HFFc6 (cell line): Measurements from ENCODE around the gene THOC2. TPM values are rescaled to one million over a fixed set of nuclear protein-coding genes. Genes with fewer than 3 reads are reported as not detected.
A peak's percentile ranks its signal among the peaks of the same experiment; 100 is the strongest.
"Not testable (repeated sequence)": the region's sequence is repeated elsewhere in the genome, so short reads cannot be mapped to it uniquely, and the experiment has no call there.

Source experiments
- DNase-seq: peaks from one replicate; pipeline ENCODE4 v3.0.0-alpha.2; 2018
- H3K27ac Mint-ChIP-seq: 2 replicates; pipeline ENCODE4 v1.8.0; 2020; ENCODE audit warnings: mild to moderate bottlenecking, mixed read lengths
- H3K27me3 Mint-ChIP-seq: 2 replicates; pipeline ENCODE4 v1.8.0; 2021; ENCODE audit warnings: mild to moderate bottlenecking, moderate library complexity, mixed read lengths; ENCODE audit not compliant: insufficient read depth
- H3K36me3 Mint-ChIP-seq: 2 replicates; pipeline ENCODE4 v1.8.0; 2021; ENCODE audit warnings: low read depth, mixed read lengths
- H3K4me1 Mint-ChIP-seq: 2 replicates; pipeline ENCODE4 v1.8.0; 2020; ENCODE audit warnings: low read depth, mixed read lengths
- H3K4me3 Mint-ChIP-seq: 2 replicates; pipeline ENCODE4 v1.8.0; 2020; ENCODE audit warnings: mild to moderate bottlenecking, moderate library complexity, mixed read lengths
- H3K9me3 Mint-ChIP-seq: 2 replicates; pipeline ENCODE4 v1.8.0; 2020; ENCODE audit warnings: mild to moderate bottlenecking, mixed read lengths
- total RNA-seq, 6 experiments: library from RNA; stranded (reverse); fragmentation: NEBNext Ultra II Directional; extraction: Animal tissue kit (Norgen Biotek cat#: 25700); gene quantifications; 2 replicates in 1 of 6; 3 replicates in 5 of 6; pipeline ENCODE4 v1.2.3, GENCODE V29; 2021
- TF ChIP-seq, protein P1 (sequence below): fragments of 200-600 bp; sonication (generic); IDR thresholded peaks from 2 replicates; pipeline ENCODE4 v1.5.0; 2021; ENCODE audit warnings: antibody characterized with exemption, mild to moderate bottlenecking

Gene THOC2
- total RNA-seq, 6 experiments from 2014 or later = 49.9 to 54.3 (median 52.9) TPM

DNA sequence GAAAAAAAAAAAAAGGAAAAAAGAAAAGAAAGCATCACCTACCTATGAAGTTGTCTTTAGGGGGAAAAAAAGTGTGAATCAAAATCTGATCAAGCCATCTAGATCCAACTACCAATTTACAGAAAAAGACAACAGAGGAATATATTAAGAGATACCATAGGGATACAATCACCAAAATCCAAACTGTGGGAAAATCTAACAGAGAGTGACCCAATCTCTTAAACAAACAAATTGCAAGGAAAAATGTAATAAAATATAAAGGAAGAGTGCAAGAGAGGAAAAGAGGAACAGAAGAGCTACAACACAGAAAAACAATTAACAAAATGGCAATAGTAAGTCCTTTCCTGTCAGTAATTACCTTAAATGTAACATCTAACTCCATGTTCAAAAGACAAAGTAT lies 19.0 kb downstream of the THOC2 start:
- peak overlapping the region; percentile 77 for H3K27ac Mint-ChIP-seq

DNA sequence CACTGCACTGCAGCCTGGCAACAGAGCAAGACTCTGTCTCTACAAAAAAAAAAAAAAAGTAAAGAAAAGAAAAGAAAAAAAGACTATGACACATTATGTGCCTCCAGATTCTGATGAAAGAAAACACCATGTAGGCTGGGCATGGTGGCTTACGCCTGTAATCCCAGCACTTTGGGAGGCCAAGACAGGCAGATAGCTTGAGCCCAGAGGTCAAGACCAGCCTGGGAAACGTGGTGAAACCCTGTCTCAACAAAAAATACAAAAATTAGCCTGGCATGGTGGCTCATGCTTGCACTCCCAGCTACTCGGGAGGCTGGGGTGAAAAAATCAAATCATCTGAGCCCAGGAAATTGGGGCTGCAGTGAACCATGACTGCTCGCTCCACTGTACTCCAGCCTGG lies 19.4 kb downstream of the THOC2 start:
- Mint-ChIP-seq H3K4me1 (peaks cover 15% of the 10 kb centered on the region), H3K9me3 (no peaks in the 10 kb centered on the region), H3K4me3 (no peak overlapping the region; the same call in 1 of the 2 replicates), H3K36me3 (no peaks in the 10 kb centered on the region), H3K27me3 (no peaks in the 10 kb centered on the region), H3K27ac (peak overlapping the region; percentile 77)
- TF ChIP-seq, protein P1, sequence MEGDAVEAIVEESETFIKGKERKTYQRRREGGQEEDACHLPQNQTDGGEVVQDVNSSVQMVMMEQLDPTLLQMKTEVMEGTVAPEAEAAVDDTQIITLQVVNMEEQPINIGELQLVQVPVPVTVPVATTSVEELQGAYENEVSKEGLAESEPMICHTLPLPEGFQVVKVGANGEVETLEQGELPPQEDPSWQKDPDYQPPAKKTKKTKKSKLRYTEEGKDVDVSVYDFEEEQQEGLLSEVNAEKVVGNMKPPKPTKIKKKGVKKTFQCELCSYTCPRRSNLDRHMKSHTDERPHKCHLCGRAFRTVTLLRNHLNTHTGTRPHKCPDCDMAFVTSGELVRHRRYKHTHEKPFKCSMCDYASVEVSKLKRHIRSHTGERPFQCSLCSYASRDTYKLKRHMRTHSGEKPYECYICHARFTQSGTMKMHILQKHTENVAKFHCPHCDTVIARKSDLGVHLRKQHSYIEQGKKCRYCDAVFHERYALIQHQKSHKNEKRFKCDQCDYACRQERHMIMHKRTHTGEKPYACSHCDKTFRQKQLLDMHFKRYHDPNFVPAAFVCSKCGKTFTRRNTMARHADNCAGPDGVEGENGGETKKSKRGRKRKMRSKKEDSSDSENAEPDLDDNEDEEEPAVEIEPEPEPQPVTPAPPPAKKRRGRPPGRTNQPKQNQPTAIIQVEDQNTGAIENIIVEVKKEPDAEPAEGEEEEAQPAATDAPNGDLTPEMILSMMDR = no peak
- DNase-seq = no peak

More for the DNA sequence above, 19.0 kb downstream of the THOC2 start:
- TF ChIP-seq, protein P1 = no peak
- Mint-ChIP-seq H3K36me3 (no peaks in the 10 kb centered on the region), H3K27me3 (no peaks in the 10 kb centered on the region), H3K4me3 (no peak overlapping the region; the same call in 1 of the 2 replicates), H3K4me1 (peaks cover 15% of the 10 kb centered on the region), H3K9me3 (no peaks in the 10 kb centered on the region)
- DNase-seq = no peak

DNA sequence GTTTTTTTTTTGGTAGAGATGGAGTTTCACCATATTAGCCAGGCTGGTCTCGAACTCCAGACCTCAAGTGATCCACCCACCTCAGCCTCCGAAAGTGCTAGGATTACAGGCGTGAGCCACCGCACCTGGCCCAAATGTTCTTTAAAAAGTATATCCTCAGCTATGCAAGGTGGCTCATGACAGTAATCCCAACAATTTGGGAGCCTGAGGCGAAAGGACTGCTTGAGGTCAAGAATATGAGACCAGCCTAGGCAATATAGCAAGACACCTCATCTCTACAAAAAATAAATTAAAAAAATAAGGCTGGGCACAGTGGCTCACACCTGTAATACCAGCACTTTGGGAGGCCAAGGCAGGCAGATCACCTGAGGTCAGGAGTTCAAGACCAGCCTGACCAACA lies 21.7 kb downstream of the THOC2 start:
- not testable (repeated sequence) for H3K9me3 Mint-ChIP-seq, H3K27me3 Mint-ChIP-seq, H3K27ac Mint-ChIP-seq, DNase-seq, H3K4me3 Mint-ChIP-seq, H3K36me3 Mint-ChIP-seq
- H3K4me1 Mint-ChIP-seq = peaks cover 15% of the 10 kb centered on the region

DNA sequence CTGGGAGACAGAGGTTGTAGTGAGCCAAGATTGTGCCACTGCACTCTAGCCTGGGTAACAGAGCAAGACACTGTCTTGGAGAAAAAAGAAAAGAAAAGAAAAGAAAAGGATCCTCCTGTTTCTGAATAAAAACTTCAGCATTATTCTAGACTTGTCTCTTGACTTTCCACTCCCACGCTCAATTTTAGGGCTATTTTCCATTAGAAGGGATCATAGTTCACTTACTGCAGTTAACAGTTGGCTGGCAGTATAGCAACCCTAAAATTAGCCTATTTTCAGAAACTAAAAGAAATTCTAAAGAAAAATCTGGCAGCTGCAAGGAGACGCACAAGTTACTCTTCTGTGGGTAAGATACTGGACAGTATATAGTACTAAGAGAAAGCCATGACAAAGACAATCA lies 28.1 kb downstream of the THOC2 start:
- Mint-ChIP-seq H3K4me3 (no peak overlapping the region), H3K4me1 (no peaks in the 10 kb centered on the region), H3K27me3 (no peaks in the 10 kb centered on the region), H3K27ac (no peak overlapping the region), H3K36me3 (no peaks in the 10 kb centered on the region), H3K9me3 (no peaks in the 10 kb centered on the region)
- TF ChIP-seq, protein P1 = no peak
- no peak for DNase-seq

DNA sequence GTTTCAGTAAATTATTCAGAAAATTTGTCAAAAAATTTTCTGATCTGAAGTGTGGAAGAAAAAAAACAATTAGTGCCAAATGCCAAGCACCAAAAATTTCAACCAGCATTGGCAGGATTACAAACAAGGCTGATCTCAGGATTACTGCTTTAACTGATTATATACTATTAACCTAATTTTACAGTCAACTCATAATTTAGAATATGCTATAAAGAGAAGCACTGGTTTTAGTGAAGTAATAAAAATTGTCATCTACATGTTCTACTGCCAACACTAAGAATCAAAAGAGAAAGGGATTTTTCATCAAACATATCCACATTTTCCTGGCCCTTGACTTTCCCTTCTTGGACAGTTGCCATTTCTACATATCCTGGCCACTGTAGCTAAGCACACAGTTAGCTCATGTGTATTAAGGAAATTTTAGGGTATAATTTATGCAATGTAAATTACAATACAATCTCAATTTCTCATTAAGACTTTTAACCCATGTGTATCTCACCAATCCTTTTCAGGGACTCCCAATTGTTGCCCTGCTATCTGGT lies 33.8 kb downstream of the THOC2 start:
- DNase-seq = no peak
- no peak overlapping the region for H3K4me3 Mint-ChIP-seq
- H3K4me1 Mint-ChIP-seq = peaks cover 9% of the 10 kb centered on the region
- no peaks in the 10 kb centered on the region for H3K9me3 Mint-ChIP-seq
- TF ChIP-seq, protein P1 = no peak
- no peaks in the 10 kb centered on the region for H3K36me3 Mint-ChIP-seq
- no peaks in the 10 kb centered on the region for H3K27me3 Mint-ChIP-seq
- no peak overlapping the region for H3K27ac Mint-ChIP-seq

DNA sequence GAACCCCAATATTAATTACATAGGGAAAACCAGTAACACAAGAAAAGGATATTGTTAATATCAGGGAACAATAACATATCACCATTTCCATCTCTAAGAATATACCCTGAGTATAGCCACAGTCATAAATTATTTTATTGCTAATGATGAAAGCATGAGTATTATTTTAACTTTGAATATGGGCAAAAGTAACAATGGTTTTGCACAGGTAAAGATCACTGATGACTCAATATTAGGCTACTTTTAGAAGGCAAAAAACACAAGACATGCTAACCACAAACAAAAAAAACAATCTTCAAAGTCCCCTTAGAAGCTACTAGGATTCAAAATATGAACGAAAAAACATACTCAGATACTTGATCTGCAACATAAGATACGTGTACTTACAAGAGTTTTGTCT lies 36.5 kb downstream of the THOC2 start:
- H3K9me3 Mint-ChIP-seq = no peaks in the 10 kb centered on the region
- H3K27me3 Mint-ChIP-seq = no peaks in the 10 kb centered on the region
- H3K4me3 Mint-ChIP-seq = no peak overlapping the region
- TF ChIP-seq, protein P1 = no peak
- no peaks in the 10 kb centered on the region for H3K36me3 Mint-ChIP-seq
- no peak for DNase-seq
- no peak overlapping the region for H3K27ac Mint-ChIP-seq
- peaks cover 9% of the 10 kb centered on the region for H3K4me1 Mint-ChIP-seq
